Lower leg skin (tissue), 4 donors: ENCODE results near the gene PRKD3. TPM values are rescaled to one million over a fixed set of nuclear protein-coding genes. Genes with fewer than 3 reads are reported as not detected.

ENCODE experiments used
- DNase-seq, 2 donors: peaks; one replicate each; pipeline ENCODE4 v3.0.0-alpha.2; 2019; ENCODE audit warnings: low spot score in 2 of 2
- H3K4me3 ChIP-seq: fragments of 200-600 bp; sonication (generic); 2 replicates; pipeline ENCODE4 v1.5.1; 2017; ENCODE audit warnings: mild to moderate bottlenecking, low read depth; ENCODE audit not compliant: poor library complexity, severe bottlenecking
- CTCF ChIP-seq, 3 donors: fragments of 450-650 bp; IDR thresholded peaks; one replicate each; pipeline ENCODE4 v1.5.1; 2016; ENCODE audit warnings: antibody characterized with exemption in 3 of 3, mild to moderate bottlenecking in 3 of 3, moderate library complexity in 2 of 3
- POLR2A ChIP-seq, 2 donors: fragments of 450-650 bp; IDR thresholded peaks; one replicate each; pipeline ENCODE4 v1.6.1; 2016 to 2017; ENCODE audit warnings: antibody characterized with exemption in 2 of 2, mild to moderate bottlenecking in 1 of 2, moderate library complexity in 1 of 2
- WGBS, 2 donors: methylation state at CpG; one replicate each; pipeline ENCODE4 v1.1.5; 2018; 5-methylcytosine and 5-hydroxymethylcytosine counted together
- intact Hi-C: fragments of 100-400 bp; cut with DNase I; formaldehyde crosslinking; loops from one replicate; pipeline ENCODE4 v1.15.0; 2023; ENCODE audit warnings: low total_unique reads
- total RNA-seq, 4 donors: library from RNA; depleted of rRNA; stranded (reverse); fragments of >200 nt; gene quantifications; one replicate each; pipeline ENCODE4 v1.1.0, GENCODE V29; 2016

Gene PRKD3
- total RNA-seq = 10 to 100 TPM; 24.8 to 38.4 (median 30.9) TPM

GRCh38 chr2:37324786-37325624 lies at the start of gene PRKD3:
Gene PRKD3 (minus strand): TSS chr2:37324833. CDS start chr2:37316524, 8,309 bp downstream.
- intact Hi-C loops = no loop called here
- peak; percentile 56 to 91 for DNase-seq
- H3K4me3 ChIP-seq = peak within 1 kb of the TSS; percentile 72
- WGBS, 2 donors = 1% methylated on average over 26 to 27 of the region's 79 CpGs
- TF ChIP-seq POLR2A (IDR thresholded peaks at IDR 0.05) = peak in 1 of 2 donors; percentile 43
- no peak for TF ChIP-seq CTCF (IDR thresholded peaks at IDR 0.05)

GRCh38 chr2:37372000-37372399 lies 47.4 kb upstream of the PRKD3 start:
- intact Hi-C loops = no loop called here
- H3K4me3 ChIP-seq = no peak overlapping the region
- no peak for TF ChIP-seq CTCF (IDR thresholded peaks at IDR 0.05)
- TF ChIP-seq POLR2A (IDR thresholded peaks at IDR 0.05) = no peak
- no peak for DNase-seq

GRCh38 chr2:37370666-37371065 lies 46.0 kb upstream of the PRKD3 start:
- TF ChIP-seq POLR2A (IDR thresholded peaks at IDR 0.05) (no peak), CTCF (IDR thresholded peaks at IDR 0.05) (no peak)
- 70 to 85% methylated on average over 1 of the region's 1 CpG for WGBS, 2 donors
- DNase-seq = no peak
- H3K4me3 ChIP-seq = no peak overlapping the region
- intact Hi-C loops = no loop called here

DNA sequence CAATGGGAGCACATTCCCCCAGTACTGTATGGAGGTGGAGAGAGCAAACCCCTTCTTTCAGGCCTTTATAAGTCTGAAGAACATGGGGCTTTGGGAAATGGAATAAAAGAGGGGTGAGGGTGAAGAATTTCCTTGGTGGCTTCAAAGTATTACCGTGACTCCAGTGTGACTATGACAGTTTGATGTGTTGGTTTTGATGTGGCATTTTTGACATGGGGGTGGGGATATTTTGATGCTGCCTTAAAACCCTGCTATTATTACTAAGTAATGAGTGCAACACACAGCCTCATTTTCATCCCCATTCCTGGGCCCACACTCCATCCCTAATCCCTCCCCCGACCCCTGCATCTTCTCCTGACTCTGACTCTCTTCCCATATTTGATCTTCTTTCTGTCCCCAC lies 43.4 kb upstream of the PRKD3 start:
- intact Hi-C loops = no loop called here
- DNase-seq = no peak
- TF ChIP-seq CTCF (IDR thresholded peaks at IDR 0.05) (no peak), POLR2A (IDR thresholded peaks at IDR 0.05) (no peak)
- no peak overlapping the region for H3K4me3 ChIP-seq
- WGBS, 2 donors = 94% methylated on average over 2 of the region's 2 CpGs

DNA sequence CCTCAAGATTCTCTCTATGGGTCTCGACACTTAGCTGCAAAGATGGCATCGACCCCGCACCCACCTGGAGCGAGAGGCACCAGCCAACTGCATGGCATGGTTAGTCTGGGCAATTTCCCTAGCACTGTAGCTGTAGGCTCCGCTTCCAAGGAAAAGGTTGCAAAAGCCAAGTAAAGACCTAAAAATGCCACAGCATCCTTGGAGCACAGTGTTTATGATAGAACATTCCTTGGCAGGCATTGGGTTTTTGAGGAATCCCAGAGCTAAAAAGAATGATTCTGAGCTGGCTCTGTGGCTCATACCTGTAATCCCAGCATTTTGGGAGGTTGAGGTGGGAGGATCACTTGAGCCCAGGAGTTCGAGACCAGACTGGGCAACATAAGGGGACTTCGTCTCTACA lies 42.7 kb upstream of the PRKD3 start:
- H3K4me3 ChIP-seq = no peak overlapping the region
- WGBS, 2 donors = 91 to 93% methylated on average over 7 of the region's 7 CpGs
- DNase-seq = no peak
- no peak for TF ChIP-seq CTCF (IDR thresholded peaks at IDR 0.05)
- no peak for TF ChIP-seq POLR2A (IDR thresholded peaks at IDR 0.05)
- intact Hi-C loops = no loop called here

DNA sequence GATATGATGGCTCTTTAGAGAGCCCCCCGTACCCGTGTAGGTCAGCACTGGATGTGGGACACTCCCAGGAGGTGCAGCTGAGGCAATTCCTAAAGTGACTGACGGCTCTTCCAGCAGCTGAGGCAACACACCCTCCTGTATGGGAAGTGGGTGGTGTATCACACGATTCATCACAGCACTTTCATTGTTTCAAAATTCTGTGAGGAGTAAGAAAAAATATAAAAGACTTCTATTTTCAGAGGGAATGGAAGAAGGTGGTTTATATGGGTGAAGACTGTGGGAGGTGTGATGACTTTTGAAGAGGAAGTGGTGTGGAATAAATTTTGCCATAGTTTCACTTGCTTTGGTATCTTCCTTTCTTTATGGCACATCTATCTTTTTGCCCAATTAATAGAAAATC lies 42.1 kb upstream of the PRKD3 start:
- DNase-seq = no peak
- no peak overlapping the region for H3K4me3 ChIP-seq
- no peak for TF ChIP-seq CTCF (IDR thresholded peaks at IDR 0.05)
- TF ChIP-seq POLR2A (IDR thresholded peaks at IDR 0.05) = no peak
- WGBS, 2 donors = 57 to 67% methylated on average over 4 of the region's 4 CpGs
- intact Hi-C loops = no loop called here
